HG03575 (cell line): ENCODE results near the gene SEMA4D.
"Not testable (repeated sequence)": the region's sequence is repeated elsewhere in the genome, so short reads cannot be mapped to it uniquely, and the experiment has no call there.

Experiments used
- ATAC-seq: cut with Tn5 transposase; IDR thresholded peaks from one replicate; pipeline ENCODE4 v1.9.1; 2021; ENCODE audit not compliant: unreplicated experiment, insufficient number of reproducible peaks, low FRiP score; ENCODE audit errors: extremely low read depth

SEMA4D gene

GRCh38 chr9:89471796-89472320 is 26.1 kb downstream of the SEMA4D start:
- ATAC-seq = not testable (repeated sequence)

DNA sequence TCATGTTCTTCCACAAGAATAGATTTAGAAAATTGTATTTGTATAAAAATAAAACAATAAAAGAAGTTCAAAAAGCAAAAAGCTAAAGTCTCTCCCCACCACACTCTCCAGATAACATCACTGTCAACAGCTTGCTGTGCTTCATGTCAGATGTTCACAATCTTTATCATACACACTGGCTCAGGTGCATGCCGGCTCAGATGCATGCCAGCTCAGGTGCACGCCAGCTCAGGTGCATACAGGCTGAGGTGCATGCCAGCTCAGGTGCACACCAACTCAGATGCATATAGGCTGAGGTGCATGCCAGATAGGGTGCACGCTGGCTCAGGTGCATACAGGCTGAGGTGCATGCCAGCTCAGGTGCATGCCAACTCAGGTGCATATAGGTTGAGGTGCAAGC is 26.5 kb downstream of the SEMA4D start:
- ATAC-seq = no peak

- ATAC-seq = no peak
Observed at GRCh38 chr9:89470224-89470839, 27.6 kb downstream of the SEMA4D start.

- no peak for ATAC-seq
Observed at GRCh38 chr9:89469003-89469402, 28.9 kb downstream of the SEMA4D start.

DNA sequence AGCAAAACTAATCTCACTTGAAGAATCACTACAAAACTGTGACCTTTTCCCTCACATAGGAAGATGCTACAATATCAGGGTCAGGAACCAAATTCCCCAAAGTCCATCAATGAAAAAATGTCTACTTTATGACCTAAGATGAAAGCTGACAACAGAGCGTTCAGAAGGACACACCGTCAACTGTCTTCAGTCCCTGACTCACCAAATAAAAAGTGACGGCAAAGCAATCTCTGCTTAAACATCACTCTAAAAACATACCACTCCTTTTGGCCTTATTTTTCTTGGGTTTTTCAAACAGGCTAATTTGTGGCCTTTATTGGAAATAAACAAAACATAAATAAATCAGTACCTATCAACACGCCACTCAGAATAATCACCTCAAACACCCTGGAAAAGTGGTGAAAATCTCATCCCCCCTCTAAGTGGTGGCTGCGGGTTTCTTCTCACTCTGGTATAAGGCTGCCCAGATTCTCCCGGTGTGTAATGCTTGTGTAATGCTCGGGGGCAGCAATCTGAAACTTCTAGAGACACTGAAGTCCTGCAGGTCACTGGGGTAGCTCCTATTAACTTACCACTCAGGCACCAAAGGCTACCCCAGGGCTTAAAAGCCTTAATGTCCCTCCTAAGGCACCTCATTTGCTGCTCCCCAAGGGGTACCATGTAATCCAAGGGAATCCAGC is 29.5 kb downstream of the SEMA4D start:
- no peak for ATAC-seq

DNA sequence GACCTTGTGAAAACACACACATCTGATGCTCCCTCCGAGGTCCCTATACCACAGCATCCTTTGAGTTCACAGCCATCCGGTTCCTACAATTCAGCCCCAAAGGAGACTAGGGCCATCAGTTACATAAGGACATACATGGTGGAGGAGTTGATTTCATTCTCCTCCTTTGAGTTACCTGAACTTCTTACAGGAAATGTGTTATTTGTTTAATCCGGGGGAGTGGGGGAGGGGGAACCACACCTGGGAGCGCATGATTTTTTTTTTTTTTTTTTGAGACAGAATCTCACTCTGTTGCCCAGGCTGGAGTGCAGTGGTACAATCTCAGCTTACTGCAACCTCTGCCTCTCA is 30.7 kb downstream of the SEMA4D start:
- ATAC-seq = peak; percentile 1

DNA sequence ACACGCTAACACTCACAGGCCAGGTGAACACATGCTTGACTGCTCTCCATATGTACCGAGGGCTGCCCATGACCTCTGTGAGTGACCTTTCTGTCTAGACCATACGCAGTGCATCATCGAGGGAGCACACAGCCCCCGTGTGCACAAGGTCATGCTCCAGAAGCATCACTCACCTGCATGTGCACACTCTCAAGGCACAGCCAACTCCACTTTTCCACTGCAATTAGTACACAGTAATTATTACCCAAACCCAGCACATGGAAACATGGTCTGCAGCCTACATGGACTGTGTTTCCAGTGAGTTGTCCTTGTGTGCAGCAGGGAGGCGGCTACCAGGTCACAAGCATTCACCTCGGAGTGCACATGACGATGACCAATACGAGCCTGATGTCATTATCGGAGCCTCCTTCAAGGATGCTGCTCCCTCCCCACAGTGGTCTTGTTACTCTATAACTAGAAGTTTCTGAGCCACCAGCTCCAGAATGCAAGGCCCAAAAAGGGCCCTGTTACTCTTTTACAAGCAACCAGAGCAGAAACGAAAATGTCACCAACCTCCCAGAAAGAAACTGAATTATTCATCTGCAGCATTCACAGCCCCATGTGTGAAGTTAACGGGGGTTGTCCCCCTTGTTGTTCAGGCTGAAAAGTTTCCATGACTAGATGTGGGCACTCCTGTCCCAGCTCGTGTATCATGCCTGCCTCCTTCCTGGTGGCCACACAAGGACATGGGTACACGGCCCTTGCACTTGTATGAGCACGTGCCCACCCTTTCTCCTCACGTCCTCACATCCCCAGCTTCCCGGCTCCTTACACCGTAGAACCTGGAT is 31.2 kb downstream of the SEMA4D start:
- ATAC-seq = peak; percentile 33

DNA sequence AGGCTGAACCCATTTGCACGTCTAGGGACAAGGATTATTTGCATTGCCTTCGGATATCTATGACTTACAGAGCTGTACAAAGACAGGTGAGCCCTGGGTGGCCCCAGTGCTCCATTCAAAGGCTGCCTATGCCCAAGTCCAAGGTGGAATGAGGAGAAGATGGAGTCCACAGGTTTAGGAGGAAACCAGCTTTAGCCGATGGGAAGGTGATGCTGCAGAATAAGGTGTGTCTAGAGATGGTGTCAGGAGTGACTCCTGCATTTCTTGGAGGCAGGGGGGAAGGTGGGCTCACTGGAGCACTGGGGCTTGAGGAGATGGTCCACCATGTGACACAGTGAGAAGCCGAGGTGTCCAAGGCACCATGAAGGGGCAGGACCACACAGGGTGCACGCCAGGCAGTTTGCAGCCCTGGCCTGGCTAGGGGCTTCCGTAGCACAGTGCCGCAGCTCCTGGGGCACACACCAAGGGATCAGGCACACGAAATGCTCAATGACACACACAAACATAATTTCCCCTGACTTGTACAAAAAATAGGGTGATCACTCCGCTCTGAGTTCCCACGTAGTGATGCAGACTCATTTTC is 32.1 kb downstream of the SEMA4D start:
- no peak for ATAC-seq

- no peak for ATAC-seq
Observed at GRCh38 chr9:89465001-89465451, 32.9 kb downstream of the SEMA4D start.

DNA sequence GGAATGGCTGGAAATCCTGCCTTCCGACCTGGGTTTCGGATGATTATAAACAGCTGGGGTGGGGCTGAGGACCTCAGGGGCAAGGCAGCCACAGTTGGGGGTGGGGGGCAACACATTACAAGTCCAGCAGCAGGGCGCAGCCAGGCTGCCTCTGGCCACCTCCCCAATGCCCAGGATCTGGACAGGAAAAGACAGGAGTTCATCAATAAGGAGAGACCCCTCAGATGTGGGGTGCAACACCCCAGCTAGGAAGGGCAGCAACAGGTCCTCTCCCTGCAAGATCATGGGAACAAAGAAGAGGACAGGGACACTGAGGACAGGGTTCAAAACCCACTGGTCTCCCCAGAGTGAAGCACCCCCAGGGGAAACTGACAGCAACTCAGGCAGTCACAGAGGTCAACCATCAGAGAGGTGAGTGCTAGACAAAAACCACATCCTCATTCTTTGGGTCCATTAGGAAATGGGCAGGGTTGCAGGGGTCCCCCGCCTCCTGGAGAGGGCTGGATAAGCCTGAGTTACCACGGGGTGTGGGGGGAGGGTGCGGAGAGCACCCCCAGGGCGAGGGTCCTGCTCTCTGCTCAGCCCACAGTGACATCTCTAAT is 33.5 kb downstream of the SEMA4D start:
- ATAC-seq = no peak

DNA sequence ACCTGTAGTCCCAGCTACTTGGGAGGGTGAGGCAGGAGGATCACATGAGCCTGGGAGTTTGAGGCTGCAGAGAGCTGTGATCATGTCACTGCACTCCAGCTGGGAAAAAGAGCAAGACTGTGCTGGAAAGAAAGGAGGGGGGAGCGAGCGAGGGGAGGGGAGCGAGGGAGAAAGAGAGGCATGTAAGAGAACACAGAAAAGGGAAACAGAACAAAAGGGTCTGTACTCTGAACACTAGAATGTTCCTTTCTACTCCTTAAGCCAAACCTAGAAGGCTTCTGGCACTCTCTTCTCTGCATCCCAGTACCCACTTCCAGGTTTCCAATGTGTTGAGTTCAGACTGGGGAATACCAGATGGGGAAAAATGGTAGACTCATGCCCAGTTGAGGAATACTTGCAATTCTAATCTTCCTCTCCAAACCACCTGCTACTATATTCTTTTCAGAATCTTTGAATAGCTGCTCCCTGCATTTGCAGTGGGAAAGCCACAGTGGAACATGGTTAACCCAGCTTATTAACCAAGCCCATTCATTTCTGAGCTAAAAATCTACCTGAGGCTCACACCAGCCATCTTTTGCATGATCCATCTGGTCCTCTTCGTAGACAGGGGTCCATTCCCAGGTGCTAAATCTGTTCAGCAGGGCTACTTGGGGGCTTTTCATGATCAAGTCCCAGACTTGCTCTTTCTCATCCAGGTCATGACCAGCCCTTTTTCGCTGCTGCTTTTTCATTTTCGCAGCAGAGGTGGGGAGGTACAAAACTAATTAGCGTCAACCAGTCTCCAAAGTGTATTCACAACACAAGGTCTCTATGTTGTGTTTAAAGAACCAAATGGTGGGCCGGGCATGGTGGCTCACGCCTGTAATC is 34.9 kb downstream of the SEMA4D start:
- no peak for ATAC-seq

DNA sequence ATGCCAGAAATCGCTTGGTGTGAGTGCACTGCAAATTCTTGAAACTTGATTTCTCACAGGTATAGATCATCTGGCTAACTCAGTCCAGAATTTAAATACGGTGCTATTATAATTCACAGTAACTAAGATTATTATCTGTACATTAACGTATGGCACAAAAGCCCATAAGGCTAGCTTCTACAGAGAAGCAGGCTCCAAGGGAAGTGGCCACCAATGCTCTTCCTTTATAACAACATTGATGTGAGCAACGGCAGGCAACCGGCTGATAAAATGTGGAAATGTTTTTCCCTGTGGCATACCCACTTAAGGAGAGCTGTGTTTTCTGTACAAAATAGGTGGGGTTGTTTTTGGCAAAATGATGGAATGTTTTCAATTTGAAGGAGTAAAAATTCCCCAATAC is 35.7 kb downstream of the SEMA4D start:
- ATAC-seq = no peak

GRCh38 chr9:89461265-89461664 is 36.6 kb downstream of the SEMA4D start:
- ATAC-seq = no peak

DNA sequence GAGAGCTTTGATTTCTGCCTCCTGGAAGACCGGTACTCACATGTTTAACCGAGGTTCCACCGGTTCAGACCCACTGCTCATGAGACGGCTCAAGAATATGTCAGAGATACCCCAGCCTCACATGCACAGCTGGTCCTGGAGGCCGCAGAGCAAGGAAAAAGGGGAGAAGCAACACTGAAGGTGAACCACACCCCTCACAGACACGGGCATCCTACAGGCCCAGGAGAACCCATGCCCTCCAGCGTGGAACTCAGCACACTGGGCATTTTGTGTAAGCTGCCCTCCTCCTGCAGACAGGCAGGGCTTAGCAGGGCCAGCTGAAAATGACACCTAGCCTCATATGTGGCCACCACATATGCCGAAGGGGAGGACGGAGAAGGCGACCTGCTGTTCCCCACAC is 37.4 kb downstream of the SEMA4D start:
- no peak for ATAC-seq

GRCh38 chr9:89458768-89459496 is 39.0 kb downstream of the SEMA4D start:
- ATAC-seq = no peak

DNA sequence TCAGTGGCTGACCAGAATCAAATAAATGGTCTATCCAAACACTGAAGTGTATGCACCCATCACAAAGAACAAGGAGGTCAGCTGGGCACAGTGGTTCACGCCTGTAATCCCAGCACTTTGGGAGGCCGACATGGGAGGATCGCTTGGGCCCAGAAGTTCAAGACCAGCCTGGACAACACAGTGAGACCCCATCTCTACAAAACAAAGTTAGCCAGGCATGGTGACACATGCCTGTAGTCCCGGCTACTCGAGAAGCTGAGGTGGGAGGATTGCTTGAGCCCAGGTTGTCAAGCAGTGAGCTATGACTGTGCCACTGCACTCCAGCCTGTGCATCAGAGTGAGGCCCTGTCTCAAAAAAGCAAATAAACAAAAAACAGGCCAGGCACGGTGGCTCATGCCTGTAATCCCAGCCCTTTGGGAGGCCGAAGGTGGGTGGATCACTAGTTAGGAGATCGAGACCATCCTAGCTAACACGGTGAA is 40.5 kb downstream of the SEMA4D start:
- ATAC-seq = no peak

GRCh38 chr9:89455356-89455824 is 42.5 kb downstream of the SEMA4D start:
- ATAC-seq = no peak
